GM21390 (cell line): ENCODE measurements around the gene ANKRD13C.

Experiments
- ATAC-seq: cut with Tn5 transposase; IDR thresholded peaks from one replicate; pipeline ENCODE4 v1.9.1; 2021; ENCODE audit not compliant: unreplicated experiment

ANKRD13C gene

GRCh38 chr1:70299472-70299871, 55.0 kb downstream of the ANKRD13C start:
- no peak for ATAC-seq

- ATAC-seq = no peak
Observed at GRCh38 chr1:70295749-70296148, 58.8 kb downstream of the ANKRD13C start.

- no peak for ATAC-seq
Observed at GRCh38 chr1:70293186-70293843, 61.2 kb downstream of the ANKRD13C start.

- no peak for ATAC-seq
Observed at GRCh38 chr1:70290218-70290617, 64.3 kb downstream of the ANKRD13C start.

- ATAC-seq = no peak
Observed at GRCh38 chr1:70288166-70288565, 66.4 kb downstream of the ANKRD13C start.

GRCh38 chr1:70286453-70286852, 68.1 kb downstream of the ANKRD13C start:
- no peak for ATAC-seq

- no peak for ATAC-seq
Observed at GRCh38 chr1:70284366-70284765, 70.2 kb downstream of the ANKRD13C start.

- no peak for ATAC-seq
Observed at GRCh38 chr1:70278710-70279109, 75.8 kb downstream of the ANKRD13C start.

- no peak for ATAC-seq
Observed at GRCh38 chr1:70277875-70278274, 76.6 kb downstream of the ANKRD13C start.

GRCh38 chr1:70265946-70266345, 88.6 kb downstream of the ANKRD13C start:
- no peak for ATAC-seq

GRCh38 chr1:70264839-70265238, 89.7 kb downstream of the ANKRD13C start:
- no peak for ATAC-seq

GRCh38 chr1:70256664-70257063, 97.9 kb downstream of the ANKRD13C start:
- ATAC-seq = no peak

- no peak for ATAC-seq
Observed at GRCh38 chr1:70248729-70249128, 105.8 kb downstream of the ANKRD13C start.

- no peak for ATAC-seq
Observed at GRCh38 chr1:70247768-70248167, 106.8 kb downstream of the ANKRD13C start.

- no peak for ATAC-seq
Observed at GRCh38 chr1:70247122-70247521, 107.4 kb downstream of the ANKRD13C start.

- no peak for ATAC-seq
Observed at GRCh38 chr1:70239940-70240339, 114.6 kb downstream of the ANKRD13C start.

GRCh38 chr1:70234733-70235132, 119.8 kb downstream of the ANKRD13C start:
- no peak for ATAC-seq

GRCh38 chr1:70231475-70231874, 123.0 kb downstream of the ANKRD13C start:
- no peak for ATAC-seq

GRCh38 chr1:70228670-70229069, 125.9 kb downstream of the ANKRD13C start:
- ATAC-seq = no peak

GRCh38 chr1:70227439-70227838, 127.1 kb downstream of the ANKRD13C start:
- ATAC-seq = peak; percentile 76

- ATAC-seq = no peak
Observed at GRCh38 chr1:70224954-70225353, 129.6 kb downstream of the ANKRD13C start.

GRCh38 chr1:70222716-70223235, 131.7 kb downstream of the ANKRD13C start:
- ATAC-seq = no peak
